Spleen (tissue), 11 donors: ENCODE results near the gene ACTR3. TPM values are rescaled to one million over a fixed set of nuclear protein-coding genes. Genes with fewer than 3 reads are reported as not detected.

ENCODE experiments used
- DNase-seq: peaks from one replicate; pipeline ENCODE4 v3.0.0-alpha.2; 2020
- H3K27ac ChIP-seq, 8 donors: fragments of 200-600 bp; sonication (generic) in 7 of 8; 1 replicate in 4 of 8; 2 replicates in 4 of 8; pipeline versions ENCODE4 v1.5.0 to v1.8.0; 2016 to 2021; ENCODE audit warnings: inconsistent platforms in 4 of 8, mild to moderate bottlenecking in 4 of 8, moderate library complexity in 1 of 8
- H3K27me3 ChIP-seq, 7 donors: fragments of 200-600 bp; sonication (generic) in 6 of 7; replicated peaks in 1 of 7; 1 replicate in 4 of 7; 2 replicates in 3 of 7; pipeline versions ENCODE4 v1.5.0 to v1.8.0; 2016 to 2021; ENCODE audit warnings: inconsistent platforms in 3 of 7, mild to moderate bottlenecking in 1 of 7
- H3K36me3 ChIP-seq, 6 donors: fragments of 200-600 bp; sonication (generic) in 5 of 6; 1 replicate in 4 of 6; 2 replicates in 2 of 6; pipeline versions ENCODE4 v1.5.0 to v1.8.0; 2016 to 2021; ENCODE audit warnings: inconsistent platforms in 2 of 6
- H3K4me1 ChIP-seq, 6 donors: fragments of 200-600 bp; sonication (generic) in 5 of 6; 1 replicate in 3 of 6; 2 replicates in 3 of 6; pipeline versions ENCODE4 v1.5.0 to v1.8.0; 2016 to 2021; ENCODE audit warnings: inconsistent platforms in 3 of 6
- H3K4me3 ChIP-seq, 8 donors: fragments of 200-600 bp; sonication (generic) in 7 of 8; 1 replicate in 4 of 8; 2 replicates in 4 of 8; pipeline versions ENCODE4 v1.5.0 to v1.8.0; 2016 to 2021; ENCODE audit warnings: inconsistent platforms in 4 of 8, mild to moderate bottlenecking in 4 of 8, moderate library complexity in 2 of 8
- H3K9me3 ChIP-seq, 8 donors: fragments of 200-600 bp; sonication (generic) in 7 of 8; 1 replicate in 4 of 8; 2 replicates in 4 of 8; pipeline versions ENCODE4 v1.5.0 to v1.8.0; 2016 to 2021; ENCODE audit warnings: inconsistent platforms in 4 of 8
- POLR2A ChIP-seq, 3 donors: fragments of 450-650 bp; IDR thresholded peaks; one replicate each; pipeline ENCODE4 v1.5.1; 2017; ENCODE audit warnings: antibody characterized with exemption in 3 of 3, mild to moderate bottlenecking in 1 of 3
- POLR2AphosphoS5 ChIP-seq, 3 donors: sonication (generic); formaldehyde crosslinking; IDR thresholded peaks; one replicate each; pipeline ENCODE4 v1.5.1; 2017; ENCODE audit warnings: antibody characterized with exemption in 3 of 3
- WGBS, 5 donors: extraction: QIAGEN DNeasy Blood & Tissue Kit in 3 of 5; methylation state at CpG; one replicate each; pipeline versions ENCODE4 v1.1.5 to v1.1.7; 2013 to 2018; 5-methylcytosine and 5-hydroxymethylcytosine counted together
- intact Hi-C: fragments of 100-400 bp; cut with DNase I; formaldehyde crosslinking; loops from one replicate; pipeline ENCODE4 v1.15.0; 2023; ENCODE audit warnings: low total_unique reads
- polyA plus RNA-seq, 3 donors: library from polyadenylated mRNA; stranded (reverse); fragments of 200-250 nt; gene quantifications; one replicate each; pipeline ENCODE4 v1.2.1, GENCODE V29; 2013
- total RNA-seq, 7 donors: library from RNA; depleted of rRNA in 3 of 7; stranded (reverse); fragments of >200 nt in 3 of 7; fragmentation: NEBNext Ultra II Directional in 4 of 7; extraction: Animal tissue kit (Norgen Biotek cat#: 25700) in 4 of 7; gene quantifications; one replicate each; pipeline versions ENCODE4 v1.1.0 to v1.2.1, GENCODE V29; 2016 to 2021
- TF ChIP-seq, protein P1 (sequence below), 11 experiments: fragments of 200-600 bp in 7 of 11; fragments of 450-650 bp in 4 of 11; sonication (generic) in 4 of 11; IDR thresholded peaks in 8 of 11; conservative IDR thresholded peaks in 3 of 11; 1 replicate in 7 of 11; 2 replicates in 4 of 11; pipeline versions ENCODE4 v1.4.0 to v1.8.0; 2016 to 2021; ENCODE audit warnings: antibody characterized with exemption in 11 of 11, inconsistent platforms in 4 of 11, mild to moderate bottlenecking in 1 of 11
- donor health status: healthy with polysubstance abuse.
- donor health status: DM: no; HTN: no; CAD: no; lungs with moderate emphysema.
- donor health status: DM: no; HTN: no; CAD: no.
- donor health status: Bipolar disorder and iron deficiency.
- donor health status: healthy.
- donor health status: DM: no; HTN: no; CAD: no.
- donor health status: DM: yes; HTN: yes; CAD: no.

Gene ACTR3
- total and polyA plus RNA-seq, 10 donors: 75.5 to 488 (median 221) TPM

DNA sequence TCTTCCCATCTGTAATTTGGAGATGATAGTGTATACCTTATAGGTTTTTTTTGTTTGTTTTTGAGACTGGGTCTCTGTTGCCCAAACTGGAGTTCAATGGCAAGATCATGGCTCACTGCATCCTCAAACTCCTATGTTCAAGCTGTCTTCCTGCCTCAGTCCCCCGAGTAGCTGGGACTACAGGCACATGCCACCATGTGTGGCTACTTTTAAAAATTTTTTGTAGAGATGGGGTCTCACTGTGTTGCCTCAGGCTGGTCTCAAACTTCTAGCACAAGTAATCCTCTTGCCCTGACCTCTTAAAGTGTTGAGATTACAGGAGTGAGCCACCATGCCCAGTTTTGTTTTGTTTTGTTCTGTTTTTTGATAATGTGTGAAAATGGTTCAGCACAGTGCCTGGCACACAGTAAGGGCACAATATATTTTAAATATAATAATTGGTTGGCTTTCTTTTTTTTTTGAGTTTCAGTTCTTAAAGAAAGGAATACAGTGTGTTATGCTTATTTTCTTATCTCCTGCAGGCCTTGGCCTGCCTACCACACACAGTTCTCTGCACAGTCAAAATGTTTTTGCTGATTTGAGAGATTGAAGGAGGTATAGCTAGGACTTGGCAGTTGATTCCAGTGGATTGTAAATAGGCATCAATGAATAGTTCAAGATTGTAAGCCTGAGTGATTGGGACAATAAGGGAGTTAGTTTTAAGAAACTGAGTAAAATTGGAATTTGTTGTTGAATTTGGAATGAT, 6.1 kb downstream of the ACTR3 start:
- H3K27me3 ChIP-seq: no peaks in the 10 kb centered on the region
- intact Hi-C loops: no loop called here
- H3K27ac ChIP-seq: peak overlapping the region in 4 of 8 donors; percentile 18 to 100 (median 35)
- 28 to 60% (median 53%) methylated on average over 1 of the region's 1 CpG for WGBS, 5 donors
- TF ChIP-seq POLR2AphosphoS5 (IDR thresholded peaks at IDR 0.05) (no peak), POLR2A (IDR thresholded peaks at IDR 0.05) (no peak)
- TF ChIP-seq, protein P1, sequence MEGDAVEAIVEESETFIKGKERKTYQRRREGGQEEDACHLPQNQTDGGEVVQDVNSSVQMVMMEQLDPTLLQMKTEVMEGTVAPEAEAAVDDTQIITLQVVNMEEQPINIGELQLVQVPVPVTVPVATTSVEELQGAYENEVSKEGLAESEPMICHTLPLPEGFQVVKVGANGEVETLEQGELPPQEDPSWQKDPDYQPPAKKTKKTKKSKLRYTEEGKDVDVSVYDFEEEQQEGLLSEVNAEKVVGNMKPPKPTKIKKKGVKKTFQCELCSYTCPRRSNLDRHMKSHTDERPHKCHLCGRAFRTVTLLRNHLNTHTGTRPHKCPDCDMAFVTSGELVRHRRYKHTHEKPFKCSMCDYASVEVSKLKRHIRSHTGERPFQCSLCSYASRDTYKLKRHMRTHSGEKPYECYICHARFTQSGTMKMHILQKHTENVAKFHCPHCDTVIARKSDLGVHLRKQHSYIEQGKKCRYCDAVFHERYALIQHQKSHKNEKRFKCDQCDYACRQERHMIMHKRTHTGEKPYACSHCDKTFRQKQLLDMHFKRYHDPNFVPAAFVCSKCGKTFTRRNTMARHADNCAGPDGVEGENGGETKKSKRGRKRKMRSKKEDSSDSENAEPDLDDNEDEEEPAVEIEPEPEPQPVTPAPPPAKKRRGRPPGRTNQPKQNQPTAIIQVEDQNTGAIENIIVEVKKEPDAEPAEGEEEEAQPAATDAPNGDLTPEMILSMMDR (IDR thresholded peaks at IDR 0.05 in 8 of 11, conservative IDR thresholded peaks at IDR 0.05 in 3 of 11): no peak
- peaks cover 89 to 100% (median 98%) of the 10 kb centered on the region in 6 donors for H3K4me1 ChIP-seq
- peak overlapping the region in 1 of 8 donors; percentile 87 for H3K4me3 ChIP-seq
- no peak for DNase-seq
- H3K36me3 ChIP-seq: peaks cover 0 to 27% (median 4%) of the 10 kb centered on the region in 6 donors
- H3K9me3 ChIP-seq: no peaks in the 10 kb centered on the region

DNA sequence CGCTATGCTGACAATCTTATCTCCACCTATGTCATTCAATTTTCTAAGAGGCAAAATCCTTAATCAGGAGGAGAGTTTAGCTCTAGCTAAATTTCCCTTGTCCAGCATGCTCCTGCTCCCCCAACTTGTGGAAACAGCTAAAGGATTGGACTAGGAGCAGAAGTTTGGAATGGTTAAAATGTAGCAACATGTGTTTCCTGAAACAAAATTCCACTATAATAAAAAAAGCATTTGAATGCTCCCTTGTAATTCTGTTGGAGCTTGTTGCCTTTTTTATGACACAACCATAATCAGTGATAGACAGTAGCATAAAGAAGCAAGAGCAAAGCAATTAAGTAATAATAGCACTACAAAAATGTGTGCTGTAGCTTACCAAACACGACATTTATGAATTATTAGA, 6.9 kb downstream of the ACTR3 start:
- no peaks in the 10 kb centered on the region for H3K27me3 ChIP-seq
- 42 to 65% (median 52%) methylated on average over 2 of the region's 2 CpGs for WGBS, 5 donors
- TF ChIP-seq POLR2A (IDR thresholded peaks at IDR 0.05) (no peak), POLR2AphosphoS5 (IDR thresholded peaks at IDR 0.05) (no peak)
- TF ChIP-seq, protein P1 (IDR thresholded peaks at IDR 0.05 in 8 of 11, conservative IDR thresholded peaks at IDR 0.05 in 3 of 11): no peak
- peaks cover 92 to 100% (median 100%) of the 10 kb centered on the region in 6 donors for H3K4me1 ChIP-seq
- H3K9me3 ChIP-seq: no peaks in the 10 kb centered on the region
- intact Hi-C loops: no loop called here
- H3K27ac ChIP-seq: peak overlapping the region in 3 of 8 donors; percentile 0 to 100 (median 41)
- peak overlapping the region in 1 of 8 donors; percentile 1 for H3K4me3 ChIP-seq
- DNase-seq: no peak
- peaks cover 0 to 29% (median 4%) of the 10 kb centered on the region in 6 donors for H3K36me3 ChIP-seq

DNA sequence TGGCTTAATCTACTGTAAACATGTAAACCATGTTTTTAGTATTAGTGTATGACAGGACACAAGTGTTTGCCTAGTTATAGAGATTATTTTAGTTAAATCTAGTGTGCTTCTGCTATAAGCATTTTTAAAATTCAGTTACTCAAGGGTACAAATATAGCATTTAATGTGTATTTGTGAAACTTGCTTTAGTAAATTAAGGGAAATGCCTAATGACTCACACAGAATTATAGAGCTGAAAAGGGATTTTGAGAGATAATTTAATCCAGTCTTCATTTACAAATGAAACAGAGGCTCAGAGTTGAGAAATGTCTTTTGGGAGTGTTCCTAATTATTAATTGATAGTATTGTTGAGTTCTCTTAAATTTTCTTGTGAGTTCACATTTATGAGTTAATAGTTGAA, 8.2 kb downstream of the ACTR3 start:
- intact Hi-C loops: no loop called here
- H3K36me3 ChIP-seq: peaks cover 0 to 26% (median 4%) of the 10 kb centered on the region in 6 donors
- no peaks in the 10 kb centered on the region for H3K27me3 ChIP-seq
- H3K27ac ChIP-seq: peak overlapping the region in 2 of 8 donors; percentile 7 to 52
- H3K4me3 ChIP-seq: peak overlapping the region in 1 of 8 donors; percentile 23
- TF ChIP-seq, protein P1 (IDR thresholded peaks at IDR 0.05 in 8 of 11, conservative IDR thresholded peaks at IDR 0.05 in 3 of 11): no peak
- no peak for DNase-seq
- no peaks in the 10 kb centered on the region for H3K9me3 ChIP-seq
- H3K4me1 ChIP-seq: peaks cover 88 to 100% (median 100%) of the 10 kb centered on the region in 6 donors

DNA sequence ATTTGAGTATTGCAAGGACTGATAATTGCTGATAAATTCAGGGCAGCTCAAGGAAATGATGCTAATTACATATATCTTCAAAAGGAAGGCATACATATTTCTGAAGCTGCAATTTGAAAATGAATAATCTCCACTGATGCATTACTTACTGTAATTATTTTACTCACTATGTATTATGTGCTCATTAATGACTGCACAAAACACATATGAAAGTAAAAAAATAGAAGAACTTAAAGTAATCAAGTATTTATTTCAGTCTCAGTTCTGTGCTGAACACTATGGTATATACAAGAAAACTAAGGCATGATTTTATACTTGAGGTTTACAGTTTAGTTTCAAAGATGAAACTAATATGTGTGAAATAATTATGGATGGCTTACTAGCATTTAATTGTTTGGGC, 9.3 kb downstream of the ACTR3 start:
- no peak for DNase-seq
- no peak overlapping the region for H3K27ac ChIP-seq
- no peaks in the 10 kb centered on the region for H3K9me3 ChIP-seq
- H3K27me3 ChIP-seq: no peaks in the 10 kb centered on the region
- peaks cover 0 to 21% (median 1%) of the 10 kb centered on the region in 6 donors for H3K36me3 ChIP-seq
- peak overlapping the region in 1 of 8 donors; percentile 4 for H3K4me3 ChIP-seq
- peaks cover 90 to 100% (median 100%) of the 10 kb centered on the region in 6 donors for H3K4me1 ChIP-seq
- TF ChIP-seq POLR2AphosphoS5 (IDR thresholded peaks at IDR 0.05): no peak
- TF ChIP-seq, protein P1 (IDR thresholded peaks at IDR 0.05 in 8 of 11, conservative IDR thresholded peaks at IDR 0.05 in 3 of 11): no peak
- no peak for TF ChIP-seq POLR2A (IDR thresholded peaks at IDR 0.05)
- intact Hi-C loops: no loop called here
